ENCODE results near the gene PAM16. TPM values are rescaled to one million over a fixed set of nuclear protein-coding genes. Genes with fewer than 3 reads are reported as not detected.
A peak's percentile ranks its signal among the peaks of the same experiment; 100 is the strongest.

PAM16 gene
- total RNA-seq, 5 donors from 2014 or later (not counting 1 experiment from before 2014, with no cell fraction given), result 41.2 to 53.7 (median 47.4) TPM

DNA sequence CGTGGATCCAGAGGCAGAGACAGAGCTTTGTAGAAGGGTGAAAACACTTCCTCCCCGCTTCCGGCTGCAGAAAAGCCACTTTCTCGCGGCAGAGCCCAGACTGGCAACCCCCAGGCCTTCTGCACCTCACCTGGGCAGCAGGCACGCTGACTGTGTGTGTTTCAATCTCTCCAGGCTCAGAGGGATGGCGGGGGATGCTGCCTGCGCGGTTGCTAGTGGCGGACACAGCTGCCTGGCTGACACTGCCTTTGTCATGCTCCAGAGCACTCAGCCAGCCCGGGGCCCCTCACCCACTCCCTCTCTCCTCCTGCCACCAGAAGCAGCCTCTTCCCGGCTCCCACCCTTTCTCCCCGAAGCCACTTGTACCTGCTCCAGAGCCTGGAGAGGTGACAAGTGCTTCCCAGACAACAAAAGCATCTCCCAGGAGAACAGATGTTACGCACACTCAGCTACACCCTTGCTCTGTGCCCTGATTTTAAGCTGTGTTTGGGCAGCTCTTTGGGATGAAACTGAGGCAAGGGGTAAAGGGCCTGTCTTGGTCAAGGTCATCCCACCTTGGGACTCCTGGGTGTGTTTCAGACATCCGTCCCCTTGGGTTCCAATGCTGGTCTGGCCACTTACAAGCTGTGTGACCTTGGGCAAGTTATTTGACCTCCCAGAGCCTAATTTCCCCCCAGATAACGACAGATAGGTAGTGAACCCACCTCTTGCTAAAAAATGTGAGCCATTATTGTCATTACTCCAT lies 44.5 kb downstream of the PAM16 start:
- DNase-seq, result peak in 34 of 35 experiments; percentile 19 to 73 (median 52)
- Histone ChIP-seq H3K4me3 (ENCODE audit: control insufficient read depth in 1 of 2, extremely low read depth in 1 of 2, low read length in 1 of 2) (peak overlapping the region; percentile 59 to 81), H3K4me1 (ENCODE audit: control insufficient read depth in 1 of 2, extremely low read depth in 1 of 2, insufficient read depth in 2 of 2, low read length in 2 of 2) (peaks cover 6 to 35% of the 10 kb centered on the region in 2 experiments), H3K9me3 (no peaks in the 10 kb centered on the region), H3K27ac (ENCODE audit: low read length) (peak overlapping the region; percentile 91), H3K36me3 (ENCODE audit: control insufficient read depth in 2 of 2, extremely low read depth in 1 of 2, insufficient read depth in 1 of 2, low read length in 1 of 2) (peaks cover 0 to 5% of the 10 kb centered on the region in 2 donors), H3K27me3 (replicated peaks in 1 of 2; ENCODE audit: control insufficient read depth in 2 of 2, extremely low read depth in 1 of 2, insufficient read depth in 2 of 2, low read length in 1 of 2) (no peaks in the 10 kb centered on the region)
- ChIA-PET POLR2A (interaction anchor here (0.5 to 0.7 kb wide), 2 partner anchors 21 to 339 kb away, joined by 3 read pairs; no protein-coding TSS in a partner anchor), CTCF (no interaction called here)
- Mint-ChIP-seq H3K4me1 (peaks cover 21 to 28% (median 21%) of the 10 kb centered on the region in 3 donors), H3K9me3 (no peaks in the 10 kb centered on the region), H3K4me3 (peak overlapping the region; percentile 83 to 91 (median 86)), H3K36me3 (no peaks in the 10 kb centered on the region), H3K27ac (peak overlapping the region; percentile 92 to 95), H3K27me3 (no peaks in the 10 kb centered on the region)
- ATAC-seq (replicated peaks in 1 of 4), result peak in 2 of 4 experiments; percentile 11 to 14
- 17% methylated on average over 14 of the region's 16 CpGs for WGBS (ENCODE audit: insufficient coverage)

DNA sequence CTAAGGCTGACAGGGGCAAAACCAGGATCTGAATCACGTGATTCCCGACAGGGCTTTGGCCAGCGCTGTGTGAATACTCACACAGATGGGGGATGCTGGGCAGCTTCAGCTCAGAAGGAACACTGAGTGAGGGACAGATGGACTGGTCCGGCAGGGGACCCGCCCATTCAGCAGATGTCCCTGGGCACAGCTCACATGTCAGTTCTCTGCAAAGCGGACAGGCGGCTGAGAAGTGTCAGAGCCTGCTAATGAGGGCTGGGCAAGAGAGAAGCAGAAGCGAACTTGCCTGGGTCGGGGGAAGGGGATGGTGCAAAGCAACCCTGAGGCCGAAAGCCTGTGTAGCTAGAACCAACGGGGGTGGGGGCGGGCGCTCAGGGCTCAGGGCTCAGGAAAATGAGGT lies 47.1 kb downstream of the PAM16 start:
- no peaks in the 10 kb centered on the region for H3K9me3 Mint-ChIP-seq
- H3K4me1 ChIP-seq (ENCODE audit: control insufficient read depth in 1 of 2, extremely low read depth in 1 of 2, insufficient read depth in 2 of 2, low read length in 2 of 2), result peaks cover 7 to 29% of the 10 kb centered on the region in 2 experiments
- no peak for ATAC-seq (replicated peaks in 1 of 4)
- ChIA-PET POLR2A (interaction anchor here in 1 of 2 donors (0.5 kb wide), 1 partner anchor 559 kb away, joined by 4 read pairs; no protein-coding TSS in a partner anchor), CTCF (no interaction called here)
- no peak overlapping the region for H3K4me3 Mint-ChIP-seq
- no peak for DNase-seq
- H3K36me3 Mint-ChIP-seq, result peaks cover 3% of the 10 kb centered on the region
- WGBS (ENCODE audit: insufficient coverage), result 95% methylated on average over 13 of the region's 13 CpGs
- H3K27ac ChIP-seq (ENCODE audit: low read length), result no peak overlapping the region
- no peaks in the 10 kb centered on the region for H3K27me3 ChIP-seq (replicated peaks in 1 of 2; ENCODE audit: control insufficient read depth in 2 of 2, extremely low read depth in 1 of 2, insufficient read depth in 2 of 2, low read length in 1 of 2)
- H3K27ac Mint-ChIP-seq, result no peak overlapping the region
- peaks cover 23 to 31% (median 23%) of the 10 kb centered on the region in 3 donors for H3K4me1 Mint-ChIP-seq
- H3K4me3 ChIP-seq (ENCODE audit: control insufficient read depth in 1 of 2, extremely low read depth in 1 of 2, low read length in 1 of 2), result no peak overlapping the region
- peaks cover 0 to 5% of the 10 kb centered on the region in 2 donors for H3K36me3 ChIP-seq (ENCODE audit: control insufficient read depth in 2 of 2, extremely low read depth in 1 of 2, insufficient read depth in 1 of 2, low read length in 1 of 2)
- no peaks in the 10 kb centered on the region for H3K9me3 ChIP-seq
- H3K27me3 Mint-ChIP-seq, result no peaks in the 10 kb centered on the region

GRCh38 chr16:4301968-4302367 lies 49.2 kb downstream of the PAM16 start:
- Mint-ChIP-seq H3K9me3 (no peaks in the 10 kb centered on the region), H3K27me3 (no peaks in the 10 kb centered on the region), H3K27ac (no peak overlapping the region), H3K4me3 (no peak overlapping the region), H3K4me1 (peaks cover 19 to 24% (median 20%) of the 10 kb centered on the region in 3 donors), H3K36me3 (peaks cover 3% of the 10 kb centered on the region)
- Histone ChIP-seq H3K36me3 (ENCODE audit: control insufficient read depth in 2 of 2, extremely low read depth in 1 of 2, insufficient read depth in 1 of 2, low read length in 1 of 2) (peaks cover 0 to 5% of the 10 kb centered on the region in 2 donors), H3K27ac (ENCODE audit: low read length) (no peak overlapping the region), H3K9me3 (no peaks in the 10 kb centered on the region), H3K27me3 (replicated peaks in 1 of 2; ENCODE audit: control insufficient read depth in 2 of 2, extremely low read depth in 1 of 2, insufficient read depth in 2 of 2, low read length in 1 of 2) (no peaks in the 10 kb centered on the region), H3K4me3 (ENCODE audit: control insufficient read depth in 1 of 2, extremely low read depth in 1 of 2, low read length in 1 of 2) (no peak overlapping the region), H3K4me1 (ENCODE audit: control insufficient read depth in 1 of 2, extremely low read depth in 1 of 2, insufficient read depth in 2 of 2, low read length in 2 of 2) (peaks cover 6 to 19% of the 10 kb centered on the region in 2 experiments)
- 95% methylated on average over 4 of the region's 6 CpGs for WGBS (ENCODE audit: insufficient coverage)
- ChIA-PET POLR2A (no interaction called here), CTCF (interaction anchor here (0.6 to 0.7 kb wide), 3 partner anchors 57 to 232 kb away, joined by 3 to 4 read pairs (median 4); no protein-coding TSS in a partner anchor)
- DNase-seq (no peak), ATAC-seq (replicated peaks in 1 of 4) (no peak)

- no peak overlapping the region for H3K27ac Mint-ChIP-seq
- no peak overlapping the region for H3K4me3 Mint-ChIP-seq
- peaks cover 3% of the 10 kb centered on the region for H3K36me3 Mint-ChIP-seq
- H3K4me3 ChIP-seq (ENCODE audit: control insufficient read depth in 1 of 2, extremely low read depth in 1 of 2, low read length in 1 of 2), result no peak overlapping the region
- H3K4me1 Mint-ChIP-seq, result peaks cover 11 to 16% (median 12%) of the 10 kb centered on the region in 3 donors
- ChIA-PET POLR2A (no interaction called here), CTCF (interaction anchor here in 1 of 2 donors (1.0 kb wide), 1 partner anchor 48 kb away, joined by 3 read pairs; no protein-coding TSS in a partner anchor)
- no peaks in the 10 kb centered on the region for H3K27me3 Mint-ChIP-seq
- H3K9me3 Mint-ChIP-seq, result no peaks in the 10 kb centered on the region
- DNase-seq, result no peak
- H3K27me3 ChIP-seq (replicated peaks in 1 of 2; ENCODE audit: control insufficient read depth in 2 of 2, extremely low read depth in 1 of 2, insufficient read depth in 2 of 2, low read length in 1 of 2), result no peaks in the 10 kb centered on the region
- peaks cover 0 to 5% of the 10 kb centered on the region in 2 donors for H3K36me3 ChIP-seq (ENCODE audit: control insufficient read depth in 2 of 2, extremely low read depth in 1 of 2, insufficient read depth in 1 of 2, low read length in 1 of 2)
- ATAC-seq (replicated peaks in 1 of 4), result no peak
- 86% methylated on average over 1 of the region's 4 CpGs for WGBS (ENCODE audit: insufficient coverage)
- peaks cover 2 to 11% of the 10 kb centered on the region in 2 experiments for H3K4me1 ChIP-seq (ENCODE audit: control insufficient read depth in 1 of 2, extremely low read depth in 1 of 2, insufficient read depth in 2 of 2, low read length in 2 of 2)
- no peaks in the 10 kb centered on the region for H3K9me3 ChIP-seq
- no peak overlapping the region for H3K27ac ChIP-seq (ENCODE audit: low read length)
Observed at GRCh38 chr16:4301177-4301576, 49.9 kb downstream of the PAM16 start.

- Histone ChIP-seq H3K36me3 (ENCODE audit: control insufficient read depth in 2 of 2, extremely low read depth in 1 of 2, insufficient read depth in 1 of 2, low read length in 1 of 2) (peaks cover 0 to 4% of the 10 kb centered on the region in 2 donors), H3K4me1 (ENCODE audit: control insufficient read depth in 1 of 2, extremely low read depth in 1 of 2, insufficient read depth in 2 of 2, low read length in 2 of 2) (peaks cover 2 to 3% of the 10 kb centered on the region in 2 experiments), H3K27ac (ENCODE audit: low read length) (no peak overlapping the region), H3K27me3 (replicated peaks in 1 of 2; ENCODE audit: control insufficient read depth in 2 of 2, extremely low read depth in 1 of 2, insufficient read depth in 2 of 2, low read length in 1 of 2) (peaks cover 0 to 3% of the 10 kb centered on the region in 2 experiments), H3K9me3 (no peaks in the 10 kb centered on the region), H3K4me3 (ENCODE audit: control insufficient read depth in 1 of 2, extremely low read depth in 1 of 2, low read length in 1 of 2) (no peak overlapping the region)
- H3K27me3 Mint-ChIP-seq, result no peaks in the 10 kb centered on the region
- ChIA-PET CTCF (no interaction called here), POLR2A (no interaction called here)
- peaks cover 3% of the 10 kb centered on the region for H3K36me3 Mint-ChIP-seq
- peak in 1 of 4 experiments; percentile 12 for ATAC-seq (replicated peaks in 1 of 4)
- peaks cover 3 to 6% (median 4%) of the 10 kb centered on the region in 3 donors for H3K4me1 Mint-ChIP-seq
- no peak overlapping the region for H3K4me3 Mint-ChIP-seq
- no peak overlapping the region for H3K27ac Mint-ChIP-seq
- 58% methylated on average over 10 of the region's 15 CpGs for WGBS (ENCODE audit: insufficient coverage)
- H3K9me3 Mint-ChIP-seq, result no peaks in the 10 kb centered on the region
- DNase-seq, result no peak
Observed at GRCh38 chr16:4298761-4299522, 52.2 kb downstream of the PAM16 start.

- peaks cover 3% of the 10 kb centered on the region for H3K36me3 Mint-ChIP-seq
- H3K4me1 ChIP-seq (ENCODE audit: control insufficient read depth in 1 of 2, extremely low read depth in 1 of 2, insufficient read depth in 2 of 2, low read length in 2 of 2), result peaks cover 2 to 6% of the 10 kb centered on the region in 2 experiments
- no peak overlapping the region for H3K4me3 ChIP-seq (ENCODE audit: control insufficient read depth in 1 of 2, extremely low read depth in 1 of 2, low read length in 1 of 2)
- ATAC-seq (replicated peaks in 1 of 4) (no peak), DNase-seq (no peak)
- peaks cover 3 to 13% (median 5%) of the 10 kb centered on the region in 3 donors for H3K4me1 Mint-ChIP-seq
- no peaks in the 10 kb centered on the region for H3K36me3 ChIP-seq (ENCODE audit: control insufficient read depth in 2 of 2, extremely low read depth in 1 of 2, insufficient read depth in 1 of 2, low read length in 1 of 2)
- CTCF ChIA-PET, result interaction anchor here in 1 of 2 donors (0.7 to 1.5 kb wide), 2 partner anchors 9 to 588 kb away, joined by 3 to 4 read pairs; no protein-coding TSS in a partner anchor
- H3K27ac Mint-ChIP-seq, result no peak overlapping the region
- H3K27ac ChIP-seq (ENCODE audit: low read length), result no peak overlapping the region
- H3K27me3 ChIP-seq (replicated peaks in 1 of 2; ENCODE audit: control insufficient read depth in 2 of 2, extremely low read depth in 1 of 2, insufficient read depth in 2 of 2, low read length in 1 of 2), result peaks cover 0 to 9% of the 10 kb centered on the region in 2 experiments
- H3K27me3 Mint-ChIP-seq, result peaks cover 5 to 6% of the 10 kb centered on the region in 2 donors
- POLR2A ChIA-PET, result interaction anchor here in 1 of 2 donors (0.6 kb wide), 1 partner anchor 609 kb away, joined by 6 read pairs; no protein-coding TSS in a partner anchor
- H3K4me3 Mint-ChIP-seq, result no peak overlapping the region
- WGBS (ENCODE audit: insufficient coverage), result 85% methylated on average over 3 of the region's 6 CpGs
- H3K9me3 ChIP-seq, result no peaks in the 10 kb centered on the region
- H3K9me3 Mint-ChIP-seq, result no peaks in the 10 kb centered on the region
Observed at GRCh38 chr16:4297480-4297879, 53.6 kb downstream of the PAM16 start.

Measured in T-cell (primary cell).